SK-N-SH (cell line): ENCODE data around the gene DUOXA2. TPM values are rescaled to one million over a fixed set of nuclear protein-coding genes. Genes with fewer than 3 reads are reported as not detected.
A peak's percentile ranks its signal among the peaks of the same experiment; 100 is the strongest.

Source experiments
- CTCF ChIA-PET: fragments of 300-600, 350-600 bp; formaldehyde crosslinking; extraction: SDS; loops from one replicate; lab custom pipeline; 2021; lab: Yijun Ruan, JAX
- POLR2A ChIA-PET: fragments of 350-600 bp; sonication (Branson Sonifier 250); formaldehyde crosslinking; extraction: SDS; loops from one replicate; lab custom pipeline; 2020; ENCODE audit warnings: antibody characterized with exemption, inconsistent platforms; lab: Yijun Ruan, JAX
- DNase-seq: peaks from one replicate; pipeline ENCODE4 v3.0.0; 2012
- H2AFZ ChIP-seq: fragments of 200-600 bp; sonication (generic); 2 replicates; pipeline ENCODE4 v1.8.1; 2016; ENCODE audit warnings: antibody characterized with exemption, mild to moderate bottlenecking, low read depth
- H3F3A ChIP-seq: fragments of 200-600 bp; sonication (generic); replicated peaks from 2 replicates; pipeline ENCODE3; 2016; ENCODE audit warnings: antibody characterized with exemption, mild to moderate bottlenecking; ENCODE audit not compliant: insufficient read depth
- H3K27ac ChIP-seq, 2 experiments: fragments of 200-500 bp in 1 of 2; fragments of 200-600 bp in 1 of 2; sonication (Bioruptor generic) in 1 of 2; sonication (generic), shearing (Covaris generic) in 1 of 2; 2 replicates each; pipeline versions ENCODE4 v1.5.1 to v1.6.1; 2014 to 2016; ENCODE audit warnings: low read depth in 2 of 2, inconsistent platforms in 1 of 2, low read length in 1 of 2, mild to moderate bottlenecking in 1 of 2, mixed read lengths in 1 of 2
- H3K27me3 ChIP-seq: fragments of 200-600 bp; sonication (generic), shearing (Covaris generic); 2 replicates; pipeline ENCODE4 v1.6.1; 2016; ENCODE audit warnings: mixed run types; ENCODE audit not compliant: insufficient read depth
- H3K36me3 ChIP-seq, 2 experiments: fragments of 200-500 bp in 1 of 2; fragments of 200-600 bp in 1 of 2; sonication (Bioruptor generic) in 1 of 2; sonication (generic) in 1 of 2; replicated peaks in 1 of 2; 2 replicates each; pipeline versions ENCODE3 to v1.5.1; 2014 to 2016; ENCODE audit warnings: low read length in 1 of 2, mild to moderate bottlenecking in 1 of 2; ENCODE audit not compliant: insufficient read depth in 2 of 2, control insufficient read depth in 1 of 2
- H3K4me1 ChIP-seq, 2 experiments: fragments of 200-500 bp in 1 of 2; fragments of 200-600 bp in 1 of 2; sonication (Bioruptor generic) in 1 of 2; sonication (generic), shearing (Covaris generic) in 1 of 2; 2 replicates each; pipeline versions ENCODE4 v1.5.1 to v1.6.1; 2014 to 2016; ENCODE audit warnings: low read depth in 1 of 2, low read length in 1 of 2, mixed run types in 1 of 2; ENCODE audit not compliant: insufficient read depth in 2 of 2, control insufficient read depth in 1 of 2
- H3K4me2 ChIP-seq: fragments of 200-600 bp; sonication (generic), shearing (Covaris generic); 2 replicates; pipeline ENCODE4 v1.6.1; 2017; ENCODE audit warnings: mixed run types
- H3K4me3 ChIP-seq, 2 experiments: fragments of 200-500 bp in 1 of 2; fragments of 200-600 bp in 1 of 2; sonication (Bioruptor generic) in 1 of 2; sonication (generic), shearing (Covaris generic) in 1 of 2; 2 replicates each; pipeline versions ENCODE4 v1.5.1 to v1.8.1; 2014 to 2016; ENCODE audit warnings: low read depth in 2 of 2, inconsistent platforms in 1 of 2, low read length in 1 of 2, mild to moderate bottlenecking in 1 of 2, mixed read lengths in 1 of 2, moderate library complexity in 1 of 2
- H3K79me2 ChIP-seq: fragments of 200-600 bp; sonication (generic); 2 replicates; pipeline ENCODE4 v1.8.1; 2017; ENCODE audit warnings: mild to moderate bottlenecking; ENCODE audit not compliant: insufficient read depth
- H3K9ac ChIP-seq: fragments of 200-600 bp; sonication (generic); 2 replicates; pipeline ENCODE4 v1.6.1; 2017; ENCODE audit warnings: mixed run types
- H3K9me2 ChIP-seq: fragments of 200-600 bp; sonication (generic); 2 replicates; pipeline ENCODE4 v1.6.1; 2017; ENCODE audit warnings: mixed run types
- H3K9me3 ChIP-seq: fragments of 200-600 bp; sonication (generic); 2 replicates; pipeline ENCODE4 v1.6.1; 2017; ENCODE audit warnings: mixed run types, mild to moderate bottlenecking, moderate library complexity
- H4K20me1 ChIP-seq: fragments of 200-600 bp; sonication (generic); 2 replicates; pipeline ENCODE4 v1.6.1; 2017; ENCODE audit warnings: mild to moderate bottlenecking, mixed run types; ENCODE audit not compliant: insufficient read depth
- CHD2 ChIP-seq: fragments of 150-350 bp; IDR thresholded peaks from 2 replicates; pipeline ENCODE4 v1.6.1; 2018; ENCODE audit warnings: low read length; ENCODE audit not compliant: partially characterized antibody
- CTCF ChIP-seq: fragments of 200-600 bp; sonication (generic); IDR thresholded peaks from 2 replicates; pipeline ENCODE4 v1.6.1; 2017; ENCODE audit warnings: antibody characterized with exemption, mild to moderate bottlenecking, moderate library complexity
- MAX ChIP-seq: IDR thresholded peaks from 2 replicates; pipeline ENCODE4 v1.4.0; 2012; ENCODE audit warnings: low read depth
- SMC3 ChIP-seq: IDR thresholded peaks from 2 replicates; pipeline ENCODE4 v1.6.1; 2012; ENCODE audit warnings: low read depth, low read length, improper control_type of control experiment
- YY1 ChIP-seq: IDR thresholded peaks from 2 replicates; pipeline ENCODE4 v1.4.0; 2012; ENCODE audit warnings: low read depth, mild to moderate bottlenecking
- ZBTB33 ChIP-seq: IDR thresholded peaks from 2 replicates; pipeline ENCODE4 v1.4.0; 2012; ENCODE audit warnings: low read depth, borderline replicate concordance
- WGBS: methylation state at CpG from one replicate; pipeline ENCODE4 v1.1.6; 2017; ENCODE audit warnings: low lambda C conversion rate; 5-methylcytosine and 5-hydroxymethylcytosine counted together
- polyA plus RNA-seq, 3 experiments: library from polyadenylated mRNA; depleted of rRNA; stranded (reverse); fragments of >200 nt; gene quantifications; 2 replicates each; pipeline ENCODE4 v1.2.3, GENCODE V29; 2012
- TF ChIP-seq, protein P1 (sequence below): IDR thresholded peaks from 2 replicates; pipeline ENCODE4 v1.6.1; 2012; ENCODE audit warnings: mild to moderate bottlenecking, low read depth, low read length, moderate library complexity

The DUOXA2 gene
- polyA plus RNA-seq, 1 of the 3 experiments (the other 2 are of a cell fraction) = not detected

DNA sequence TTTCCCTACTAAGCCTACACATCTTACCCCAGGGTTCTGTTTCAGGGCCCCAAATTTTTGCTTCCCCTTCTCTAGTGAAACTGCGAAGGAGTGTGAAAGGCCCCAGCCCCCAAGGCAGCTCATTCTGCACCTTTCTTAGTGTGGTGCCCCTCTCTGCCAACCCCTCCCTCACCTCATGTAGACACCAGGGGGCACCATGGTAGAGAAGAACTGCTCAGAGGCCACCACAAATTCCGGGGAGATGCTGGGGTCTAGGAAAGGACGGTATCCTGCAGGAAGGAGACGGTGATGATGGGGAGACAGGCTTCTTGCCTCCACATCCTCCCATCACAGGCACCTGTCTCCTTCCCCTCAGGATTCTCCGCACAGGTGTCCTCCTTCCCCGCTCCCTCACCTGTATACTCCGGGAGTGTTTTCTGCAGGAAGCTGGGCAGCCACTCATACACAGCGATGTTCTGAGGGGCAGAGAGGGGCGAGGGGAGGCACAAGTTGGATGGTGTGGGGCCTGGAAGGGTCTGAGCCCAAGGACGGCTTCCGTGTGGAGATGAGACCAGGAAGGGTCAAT, 3.8 kb upstream of the DUOXA2 start:
- Histone ChIP-seq H3K9me3 (no peaks in the 10 kb centered on the region), H3K4me2 (no peak overlapping the region), H3K36me3 (no peaks in the 10 kb centered on the region), H2AFZ (no peak overlapping the region), H3K9ac (no peak overlapping the region), H3K79me2 (no peaks in the 10 kb centered on the region), H3K27me3 (peaks cover 58% of the 10 kb centered on the region), H3K9me2 (no peaks in the 10 kb centered on the region), H3K4me3 (no peak overlapping the region), H3K4me1 (peaks cover 0 to 20% of the 10 kb centered on the region in 2 experiments; a peak in 1 of 4 replicates), H3F3A (no peaks in the 10 kb centered on the region), H4K20me1 (no peaks in the 10 kb centered on the region), H3K27ac (no peak overlapping the region)
- CTCF ChIA-PET = interaction anchor here (0.9 to 2.9 kb wide), 3 partner anchors 8 to 257 kb away, joined by 3 to 15 read pairs (median 3); no protein-coding TSS in a partner anchor
- POLR2A ChIA-PET = no interaction called here
- DNase-seq = peak; percentile 42
- TF ChIP-seq SMC3 = no peak
- no peak for TF ChIP-seq YY1
- TF ChIP-seq, protein P1, sequence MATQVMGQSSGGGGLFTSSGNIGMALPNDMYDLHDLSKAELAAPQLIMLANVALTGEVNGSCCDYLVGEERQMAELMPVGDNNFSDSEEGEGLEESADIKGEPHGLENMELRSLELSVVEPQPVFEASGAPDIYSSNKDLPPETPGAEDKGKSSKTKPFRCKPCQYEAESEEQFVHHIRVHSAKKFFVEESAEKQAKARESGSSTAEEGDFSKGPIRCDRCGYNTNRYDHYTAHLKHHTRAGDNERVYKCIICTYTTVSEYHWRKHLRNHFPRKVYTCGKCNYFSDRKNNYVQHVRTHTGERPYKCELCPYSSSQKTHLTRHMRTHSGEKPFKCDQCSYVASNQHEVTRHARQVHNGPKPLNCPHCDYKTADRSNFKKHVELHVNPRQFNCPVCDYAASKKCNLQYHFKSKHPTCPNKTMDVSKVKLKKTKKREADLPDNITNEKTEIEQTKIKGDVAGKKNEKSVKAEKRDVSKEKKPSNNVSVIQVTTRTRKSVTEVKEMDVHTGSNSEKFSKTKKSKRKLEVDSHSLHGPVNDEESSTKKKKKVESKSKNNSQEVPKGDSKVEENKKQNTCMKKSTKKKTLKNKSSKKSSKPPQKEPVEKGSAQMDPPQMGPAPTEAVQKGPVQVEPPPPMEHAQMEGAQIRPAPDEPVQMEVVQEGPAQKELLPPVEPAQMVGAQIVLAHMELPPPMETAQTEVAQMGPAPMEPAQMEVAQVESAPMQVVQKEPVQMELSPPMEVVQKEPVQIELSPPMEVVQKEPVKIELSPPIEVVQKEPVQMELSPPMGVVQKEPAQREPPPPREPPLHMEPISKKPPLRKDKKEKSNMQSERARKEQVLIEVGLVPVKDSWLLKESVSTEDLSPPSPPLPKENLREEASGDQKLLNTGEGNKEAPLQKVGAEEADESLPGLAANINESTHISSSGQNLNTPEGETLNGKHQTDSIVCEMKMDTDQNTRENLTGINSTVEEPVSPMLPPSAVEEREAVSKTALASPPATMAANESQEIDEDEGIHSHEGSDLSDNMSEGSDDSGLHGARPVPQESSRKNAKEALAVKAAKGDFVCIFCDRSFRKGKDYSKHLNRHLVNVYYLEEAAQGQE = no peak
- TF ChIP-seq ZBTB33 = no peak
- TF ChIP-seq CTCF = peak; percentile 20; the same call in 1 of the 2 replicates
- TF ChIP-seq CHD2 = no peak
- TF ChIP-seq MAX = no peak
- WGBS = 75% methylated on average over 9 of the region's 11 CpGs
